ENCODE data around the gene PRR36. TPM values are rescaled to one million over a fixed set of nuclear protein-coding genes. Genes with fewer than 3 reads are reported as not detected.
A peak's percentile ranks its signal among the peaks of the same experiment; 100 is the strongest.

Gene PRR36
- total and polyA plus RNA-seq, 10 of the 15 experiments (the other 5 are each of a cell fraction or from before 2014, with no cell fraction given), result 0.04 TPM; not detected in 9

DNA sequence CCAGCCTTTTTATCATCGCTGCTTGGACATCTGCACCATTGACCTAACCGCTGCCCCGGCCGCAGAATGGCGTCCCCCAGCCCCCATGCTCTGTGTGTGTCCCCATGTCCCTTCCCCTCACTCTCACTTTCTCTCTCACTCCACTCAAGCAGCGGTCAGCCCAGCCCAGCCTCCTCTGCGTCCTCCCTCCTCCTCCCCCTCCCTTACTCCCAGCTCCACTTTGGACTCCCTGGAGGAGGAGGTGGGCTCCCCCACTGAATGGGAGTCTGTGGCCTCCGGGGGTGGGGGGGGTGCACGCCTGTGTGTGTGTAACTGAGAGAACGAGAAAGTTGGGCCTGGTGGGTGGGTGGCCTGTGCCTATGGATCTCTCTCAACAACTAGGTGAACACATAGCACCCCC, 31.7 kb upstream of the PRR36 start:
- Histone ChIP-seq H4K20me1 (ENCODE audit: control insufficient read depth, insufficient read depth) (peaks cover 9% of the 10 kb centered on the region; the same call in 1 of the 2 replicates), H3K79me2 (ENCODE audit: control insufficient read depth, insufficient read depth, low read length) (peaks cover 36% of the 10 kb centered on the region), H3K4me1 (ENCODE audit: control insufficient read depth, insufficient read depth, low read length) (peaks cover 14% of the 10 kb centered on the region), H3K4me3 (no peak overlapping the region), H2AFZ (ENCODE audit: control insufficient read depth, low read depth, low read length) (no peak overlapping the region), H3K4me2 (ENCODE audit: control insufficient read depth, insufficient read depth) (peak overlapping the region; percentile 38; the same call in 1 of the 2 replicates), H3K36me3 (ENCODE audit: control insufficient read depth in 2 of 2, insufficient read depth in 2 of 2, low read length in 1 of 2) (peaks cover 0 to 5% of the 10 kb centered on the region in 2 experiments; a peak in 2 of 4 replicates), H3K9me3 (replicated peaks; ENCODE audit: control insufficient read depth, insufficient read depth, low read length) (no peaks in the 10 kb centered on the region), H3K27ac (ENCODE audit: control insufficient read depth, insufficient read depth) (no peak overlapping the region), H3K27me3 (replicated peaks in 1 of 2; ENCODE audit: control insufficient read depth in 2 of 2, insufficient read depth in 2 of 2, low read length in 1 of 2) (no peaks in the 10 kb centered on the region), H3K9ac (ENCODE audit: control insufficient read depth, insufficient read depth, low read length) (no peak overlapping the region)
- ChIA-PET SMC1A (ENCODE audit: uncharacterized antibody, unreplicated experiment) (no interaction called here), POLR2A (interaction anchor here (0.6 kb wide), 1 partner anchor 364 kb away, joined by 4 read pairs; no protein-coding TSS in a partner anchor), CTCF (no interaction called here), RAD21 (ENCODE audit: unreplicated experiment) (no interaction called here)
- BruUV-seq (replicated peaks), result no TSS peak
- in situ Hi-C loops (cut with MboI), result no loop called here
- FAIRE-seq (no peak), ATAC-seq (no peak), DNase-seq (ENCODE audit: low read depth, low spot score) (no peak)
- intact Hi-C loops (cut with micrococcal nuclease; ENCODE audit: unreplicated experiment), result loop anchor here (10.0 kb wide), 1 partner anchor 221 kb away; the partner anchor contains the start of gene TRAPPC5
- TF ChIP-seq POLR2A (IDR thresholded peaks at IDR 0.05; ENCODE audit: low read depth, low read length), result peak; percentile 18; the same call in 1 of the 2 replicates
- no peak for TF ChIP-seq HDAC6 (IDR thresholded peaks at IDR 0.05; ENCODE audit: unreplicated experiment)
- whole genome bisulfite sequencing (ENCODE audit: insufficient coverage, insufficient replicate concordance, low lambda C conversion rate, missing lambda C conversion rate), result 94% methylated on average over 8 of the region's 10 CpGs

GRCh38 chr19:7905268-7905667, 31.1 kb upstream of the PRR36 start:
- Histone ChIP-seq H3K4me1 (ENCODE audit: control insufficient read depth, insufficient read depth, low read length) (peaks cover 14% of the 10 kb centered on the region), H3K79me2 (ENCODE audit: control insufficient read depth, insufficient read depth, low read length) (peaks cover 36% of the 10 kb centered on the region), H3K4me3 (peak overlapping the region; percentile 95), H3K9me3 (replicated peaks; ENCODE audit: control insufficient read depth, insufficient read depth, low read length) (no peaks in the 10 kb centered on the region), H3K27ac (ENCODE audit: control insufficient read depth, insufficient read depth) (peak overlapping the region; percentile 81; the same call in 1 of the 2 replicates), H4K20me1 (ENCODE audit: control insufficient read depth, insufficient read depth) (peaks cover 9% of the 10 kb centered on the region; the same call in 1 of the 2 replicates), H3K27me3 (replicated peaks in 1 of 2; ENCODE audit: control insufficient read depth in 2 of 2, insufficient read depth in 2 of 2, low read length in 1 of 2) (no peaks in the 10 kb centered on the region), H3K9ac (ENCODE audit: control insufficient read depth, insufficient read depth, low read length) (peak overlapping the region; percentile 93), H2AFZ (ENCODE audit: control insufficient read depth, low read depth, low read length) (no peak overlapping the region), H3K36me3 (ENCODE audit: control insufficient read depth in 2 of 2, insufficient read depth in 2 of 2, low read length in 1 of 2) (peaks cover 0 to 2% of the 10 kb centered on the region in 2 experiments; a peak in 2 of 4 replicates), H3K4me2 (ENCODE audit: control insufficient read depth, insufficient read depth) (peak overlapping the region; percentile 98)
- SMC1A ChIA-PET (ENCODE audit: uncharacterized antibody, unreplicated experiment), result no interaction called here
- CTCF ChIA-PET, result no interaction called here
- POLR2A ChIA-PET, result no interaction called here
- RAD21 ChIA-PET (ENCODE audit: unreplicated experiment), result no interaction called here
- TF ChIP-seq IKZF2 (IDR thresholded peaks at IDR 0.05) (no peak), RAD21 (IDR thresholded peaks at IDR 0.05; ENCODE audit: insufficient read depth, low read depth, low read length) (no peak), RBBP5 (conservative IDR thresholded peaks at IDR 0.05) (no peak), ELK1 (IDR thresholded peaks at IDR 0.05; ENCODE audit: low read depth, low read length) (no peak), BRCA1 (IDR thresholded peaks at IDR 0.05; ENCODE audit: low read depth, low read length) (no peak)
- FAIRE-seq (no peak), ATAC-seq (no peak), DNase-seq (ENCODE audit: low read depth, low spot score) (no peak)
- no TSS peak for BruUV-seq (replicated peaks)
- in situ Hi-C loops (cut with MboI) (no loop called here), intact Hi-C loops (cut with micrococcal nuclease; ENCODE audit: unreplicated experiment) (loop anchor here (10.0 kb wide), 1 partner anchor 220 kb away; the partner anchor contains the start of gene TRAPPC5)
- 80% methylated on average over 9 of the region's 10 CpGs for WGBS (ENCODE audit: insufficient coverage, insufficient replicate concordance, low lambda C conversion rate, missing lambda C conversion rate)
